ENCODE results near the gene CLCF1.

Gene CLCF1

GRCh38 chr11:67372993-67373647 lies at the start of gene CLCF1:
Gene CLCF1 (minus strand): TSS chr11:67373598. CDS start chr11:67373539, 59 bp downstream.
- H3K4me3 ChIP-seq (ENCODE audit: low read length): peak within 1 kb of the TSS; percentile 57
- DNase-seq (ENCODE audit: low read depth): no peak
- TF ChIP-seq CTCF (conservative IDR thresholded peaks at IDR 0.05; ENCODE audit: low read depth, low read length): no peak

DNA sequence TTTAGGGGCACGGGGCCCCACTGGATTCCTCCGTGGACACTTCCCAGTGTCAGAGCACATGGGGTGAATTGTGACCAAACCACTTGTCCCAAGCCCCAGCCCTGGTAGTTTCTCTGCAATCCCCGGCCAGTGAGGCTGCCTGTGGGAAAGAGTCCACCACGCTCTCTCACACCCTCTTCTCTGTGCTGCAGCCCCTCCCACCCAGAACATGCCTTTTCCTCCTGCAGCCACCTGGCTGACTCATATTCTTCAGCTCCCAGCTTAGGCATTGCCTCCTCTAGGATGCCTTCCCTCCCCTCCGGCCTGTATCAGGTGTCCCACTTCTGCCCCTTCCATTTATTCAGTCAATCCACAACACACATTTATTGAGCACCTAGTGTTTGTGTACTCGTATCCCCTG lies 49.5 kb upstream of the CLCF1 start:
- no peak overlapping the region for H3K4me3 ChIP-seq (ENCODE audit: low read length)
- DNase-seq (ENCODE audit: low read depth): no peak
- TF ChIP-seq CTCF (conservative IDR thresholded peaks at IDR 0.05; ENCODE audit: low read depth, low read length): no peak

- TF ChIP-seq CTCF (conservative IDR thresholded peaks at IDR 0.05; ENCODE audit: low read depth, low read length): no peak
- H3K4me3 ChIP-seq (ENCODE audit: low read length): no peak overlapping the region
These were observed 48.1 kb upstream of the CLCF1 start for GRCh38 chr11:67421430-67422031.

GRCh38 chr11:67420646-67421429 lies 47.4 kb upstream of the CLCF1 start:
- peak overlapping the region; percentile 10 for H3K4me3 ChIP-seq (ENCODE audit: low read length)
- no peak for TF ChIP-seq CTCF (conservative IDR thresholded peaks at IDR 0.05; ENCODE audit: low read depth, low read length)
- DNase-seq (ENCODE audit: low read depth): peak; percentile 46

More at GRCh38 chr11:67421430-67422031, 48.1 kb upstream of the CLCF1 start:
- no peak for DNase-seq (ENCODE audit: low read depth)

DNA sequence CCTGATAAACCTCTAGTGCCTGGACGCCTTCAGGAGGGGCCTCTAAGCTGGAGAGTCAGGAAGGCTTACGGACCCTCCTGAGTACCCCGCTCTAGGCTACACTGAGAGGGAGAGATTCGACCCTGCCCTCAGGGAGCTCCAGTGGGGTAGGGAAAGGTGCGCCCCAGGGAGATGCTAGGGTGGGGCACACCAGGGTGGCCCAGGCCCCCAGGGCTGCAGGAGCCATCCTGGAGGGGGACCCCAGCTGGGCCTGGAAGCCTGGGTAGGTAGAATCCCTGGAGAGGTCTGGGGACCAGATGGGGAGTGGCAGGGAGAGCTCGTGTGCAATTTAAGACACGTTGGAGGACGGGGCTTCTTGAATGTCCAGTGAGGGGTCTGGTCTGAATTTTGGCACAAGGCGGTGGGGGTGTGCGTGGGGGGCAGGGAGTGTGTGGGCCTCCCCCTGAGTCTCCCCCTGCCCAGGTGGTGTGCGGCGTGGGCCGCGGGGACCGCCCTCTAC lies 46.8 kb upstream of the CLCF1 start:
- no peak for TF ChIP-seq CTCF (conservative IDR thresholded peaks at IDR 0.05; ENCODE audit: low read depth, low read length)
- DNase-seq (ENCODE audit: low read depth): no peak
- peak overlapping the region; percentile 10 for H3K4me3 ChIP-seq (ENCODE audit: low read length)

GRCh38 chr11:67419325-67420049 lies 46.1 kb upstream of the CLCF1 start:
- DNase-seq (ENCODE audit: low read depth): no peak
- H3K4me3 ChIP-seq (ENCODE audit: low read length): no peak overlapping the region
- TF ChIP-seq CTCF (conservative IDR thresholded peaks at IDR 0.05; ENCODE audit: low read depth, low read length): no peak
